Epithelial cell of proximal tubule (primary cell): ENCODE data around the gene SDF4. TPM values are rescaled to one million over a fixed set of nuclear protein-coding genes. Genes with fewer than 3 reads are reported as not detected.
"Not testable (repeated sequence)": the region's sequence is repeated elsewhere in the genome, so short reads cannot be mapped to it uniquely, and the experiment has no call there.

ENCODE experiments used
- DNase-seq: peaks from one replicate; pipeline ENCODE4 v3.0.0-alpha.2; 2011; ENCODE audit warnings: low read depth
- H3K4me3 ChIP-seq: 2 replicates; pipeline ENCODE4 v1.5.1; 2011; ENCODE audit warnings: low read depth, mild to moderate bottlenecking, low read length
- CTCF ChIP-seq: conservative IDR thresholded peaks from 2 replicates; pipeline ENCODE4 v1.5.1; 2012; ENCODE audit warnings: low read depth, mild to moderate bottlenecking, low read length
- total RNA-seq: library from RNA; depleted of rRNA; stranded (reverse); fragments of >200 nt; gene quantifications from 2 replicates; pipeline ENCODE4 v1.2.3, GENCODE V29; 2015

Gene SDF4
- total RNA-seq, 1 donor from 2014 or later, result 149 TPM

- TF ChIP-seq CTCF, result no peak
- no peak overlapping the region for H3K4me3 ChIP-seq
- DNase-seq, result no peak
Measured at GRCh38 chr1:1197188-1197500, 34.7 kb downstream of the SDF4 start.

GRCh38 chr1:1196431-1197187, 35.2 kb downstream of the SDF4 start:
- no peak overlapping the region for H3K4me3 ChIP-seq
- no peak for DNase-seq
- no peak for TF ChIP-seq CTCF

- DNase-seq, H3K4me3 ChIP-seq: not testable (repeated sequence)
Measured at GRCh38 chr1:1195726-1196125, 36.1 kb downstream of the SDF4 start.

- DNase-seq, result no peak
- H3K4me3 ChIP-seq, result no peak overlapping the region
- TF ChIP-seq CTCF, result no peak
Measured at GRCh38 chr1:1194723-1195122, 37.1 kb downstream of the SDF4 start.

- no peak overlapping the region for H3K4me3 ChIP-seq
- TF ChIP-seq CTCF, result no peak
- no peak for DNase-seq
Measured at GRCh38 chr1:1191734-1192133, 40.1 kb downstream of the SDF4 start.

GRCh38 chr1:1189111-1189510, 42.7 kb downstream of the SDF4 start:
- DNase-seq, result no peak
- TF ChIP-seq CTCF, result no peak
- H3K4me3 ChIP-seq, result no peak overlapping the region

- DNase-seq, result no peak
- no peak overlapping the region for H3K4me3 ChIP-seq
- no peak for TF ChIP-seq CTCF
Measured at GRCh38 chr1:1187938-1188337, 43.9 kb downstream of the SDF4 start.
